Right cardiac atrium (tissue), 5 donors: ENCODE results near the gene DDX56. TPM values are rescaled to one million over a fixed set of nuclear protein-coding genes. Genes with fewer than 3 reads are reported as not detected.
"Not testable (repeated sequence)": the region's sequence is repeated elsewhere in the genome, so short reads cannot be mapped to it uniquely, and the experiment has no call there.

Source experiments
- ATAC-seq, 2 donors: fragments of 200-7000 bp; cut with Tn5 transposase; one replicate each; pipeline versions ENCODE4 v1.8.0 to v1.9.1; 2020; ENCODE audit warnings: moderate library complexity in 2 of 2, mild to moderate bottlenecking in 1 of 2
- DNase-seq, 3 donors: peaks; one replicate each; pipeline ENCODE4 v3.0.0-alpha.2; 2020
- H3K27ac ChIP-seq: one replicate; pipeline ENCODE4 v1.5.1; 2013; ENCODE audit warnings: mild to moderate bottlenecking, low read length, control low read depth, moderate library complexity
- H3K27me3 ChIP-seq: one replicate; pipeline ENCODE4 v1.6.1; 2013; ENCODE audit not compliant: control insufficient read depth, insufficient read depth
- H3K4me1 ChIP-seq: one replicate; pipeline ENCODE4 v1.6.1; 2013; ENCODE audit warnings: low read length; ENCODE audit not compliant: control insufficient read depth, insufficient read depth
- H3K4me3 ChIP-seq: one replicate; pipeline ENCODE4 v1.5.1; 2013; ENCODE audit warnings: low read length, control low read depth
- H3K9me3 ChIP-seq: one replicate; pipeline ENCODE4 v1.6.1; 2013; ENCODE audit warnings: low read length; ENCODE audit not compliant: control insufficient read depth
- WGBS: extraction: QIAGEN DNeasy Blood & Tissue Kit; methylation state at CpG from one replicate; pipeline ENCODE4 v1.1.7; 2013; 5-methylcytosine and 5-hydroxymethylcytosine counted together
- intact Hi-C, 4 donors: fragments of 100-400 bp; cut with DNase I; formaldehyde crosslinking; loops; one replicate each; pipeline versions ENCODE4 v1.11.0 to v1.14.0; 2022 to 2023
- polyA plus RNA-seq: library from polyadenylated mRNA; stranded (reverse); fragments of 200-250 nt; gene quantifications from one replicate; pipeline ENCODE4 v1.2.3, GENCODE V29; 2013
- total RNA-seq, 4 donors: library from RNA; stranded (reverse); fragmentation: NEBNext Ultra II Directional; extraction: Animal tissue kit (Norgen Biotek cat#: 25700); gene quantifications; one replicate each; pipeline ENCODE4 v1.2.1, GENCODE V29; 2021
- donor health status: healthy with polysubstance abuse.
- donor health status: DM: no; HTN: yes; CAD: no.
- donor health status: DM: no; HTN: no; CAD: no.
- donor health status: DM: no; HTN: yes; CAD: no; lungs with severe emphysema.
- donor health status: DM: yes; HTN: yes; CAD: no.

Gene DDX56
- total and polyA plus RNA-seq, 5 donors: 23.4 to 35.5 (median 24.5) TPM

DNA sequence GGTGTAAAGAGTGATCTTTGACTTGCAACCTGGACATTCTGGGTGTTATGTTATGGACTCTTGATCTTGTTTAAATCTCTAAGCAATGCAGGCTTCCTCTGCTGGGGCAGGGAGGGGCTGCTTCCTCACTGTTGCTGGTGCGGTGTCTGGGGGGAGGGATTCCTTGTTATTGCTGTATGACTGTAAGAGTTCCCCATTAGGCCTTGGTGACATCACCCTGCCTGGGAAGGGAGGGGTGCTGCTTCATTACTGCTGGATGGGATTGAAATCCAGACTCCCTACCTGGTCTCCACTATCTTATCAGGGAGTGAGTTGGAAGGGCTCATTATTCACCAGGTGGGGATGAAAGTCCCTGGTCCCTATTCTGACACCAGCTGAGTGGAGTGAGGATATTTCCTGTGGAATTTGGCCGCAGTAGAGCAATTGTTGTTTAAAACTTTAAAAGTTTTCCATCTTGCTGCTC lies 41.5 kb upstream of the DDX56 start:
- H3K9me3 ChIP-seq: no peaks in the 10 kb centered on the region
- ATAC-seq (peak; percentile 75 to 79), DNase-seq (peak; percentile 41 to 76 (median 66))
- H3K4me1 ChIP-seq: peaks cover 7% of the 10 kb centered on the region
- no peak overlapping the region for H3K27ac ChIP-seq
- 62% methylated on average over 2 of the region's 2 CpGs for WGBS
- H3K27me3 ChIP-seq: no peaks in the 10 kb centered on the region
- H3K4me3 ChIP-seq: no peak overlapping the region
- intact Hi-C loops: no loop called here

GRCh38 chr7:44609829-44610228 lies 36.1 kb upstream of the DDX56 start:
- WGBS: 83% methylated on average over 3 of the region's 3 CpGs
- H3K9me3 ChIP-seq: no peaks in the 10 kb centered on the region
- H3K27ac ChIP-seq: no peak overlapping the region
- H3K27me3 ChIP-seq: no peaks in the 10 kb centered on the region
- no peak overlapping the region for H3K4me3 ChIP-seq
- H3K4me1 ChIP-seq: no peaks in the 10 kb centered on the region
- DNase-seq (no peak), ATAC-seq (no peak)
- intact Hi-C loops: no loop called here

GRCh38 chr7:44608916-44609648 lies 35.4 kb upstream of the DDX56 start:
- H3K4me1 ChIP-seq: no peaks in the 10 kb centered on the region
- 81% methylated on average over 14 of the region's 14 CpGs for WGBS
- H3K27ac ChIP-seq: no peak overlapping the region
- no peak overlapping the region for H3K4me3 ChIP-seq
- H3K9me3 ChIP-seq: no peaks in the 10 kb centered on the region
- DNase-seq (no peak), ATAC-seq (no peak)
- intact Hi-C loops: no loop called here
- H3K27me3 ChIP-seq: no peaks in the 10 kb centered on the region

- H3K27me3 ChIP-seq: no peaks in the 10 kb centered on the region
- WGBS: 48% methylated on average over 35 of the region's 35 CpGs
- no peak for DNase-seq
- no peak for ATAC-seq
- H3K4me3 ChIP-seq: peak overlapping the region; percentile 79
- intact Hi-C loops: no loop called here
- H3K4me1 ChIP-seq: no peaks in the 10 kb centered on the region
- no peaks in the 10 kb centered on the region for H3K9me3 ChIP-seq
- H3K27ac ChIP-seq: peak overlapping the region; percentile 94
Observed at GRCh38 chr7:44607141-44608068, 33.7 kb upstream of the DDX56 start.

DNA sequence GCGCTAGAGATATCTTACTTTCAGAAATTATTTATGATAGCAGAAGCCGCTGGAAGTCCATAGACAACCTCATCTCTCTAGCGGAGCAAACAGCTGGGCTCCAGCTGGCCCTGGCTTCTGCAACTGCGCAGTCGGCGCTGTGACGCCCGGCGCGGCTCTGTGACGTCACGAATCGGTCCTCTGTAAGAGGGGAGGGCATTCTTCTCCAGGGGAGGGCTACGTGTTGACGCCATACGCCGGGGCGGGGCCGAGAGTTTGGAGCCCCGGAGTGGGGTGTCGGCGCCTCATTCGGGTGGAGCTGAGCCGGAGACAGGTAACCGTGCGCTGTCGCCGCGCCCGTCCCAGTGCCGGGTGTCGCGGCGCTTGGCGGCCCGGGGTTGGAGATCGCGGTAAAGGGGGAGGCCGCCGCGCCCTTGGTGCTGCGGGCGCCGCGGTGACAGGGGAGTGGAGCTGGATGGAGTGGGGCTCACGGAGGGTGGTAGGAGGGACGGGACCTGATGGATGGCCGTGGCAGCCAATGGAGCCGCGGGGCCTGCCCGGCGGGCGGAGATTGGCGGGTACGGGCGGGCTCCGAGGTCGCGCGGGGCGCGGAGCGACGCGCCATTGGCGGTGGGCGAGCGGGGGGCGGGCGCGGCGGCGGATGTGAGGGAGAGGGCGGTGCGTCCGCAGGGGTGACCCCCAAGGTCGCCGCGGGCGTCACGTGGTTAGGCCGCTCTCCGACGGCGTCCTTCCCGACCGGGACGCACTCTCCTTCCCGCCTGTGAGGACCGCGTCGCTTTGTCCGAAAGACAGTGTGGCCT lies 32.8 kb upstream of the DDX56 start, which contains the start of gene OGDH:
OGDH (plus strand) TSS at position 287 of the 800 bp plus-strand sequence. CDS start 17,717 bp downstream, outside the sequence.
- Histone ChIP-seq H3K27ac (peak within 1 kb of the TSS; percentile 96), H3K4me3 (peak within 1 kb of the TSS; percentile 79), H3K27me3 (no peaks in the 10 kb centered on the region), H3K4me1 (no peaks in the 10 kb centered on the region), H3K9me3 (no peaks in the 10 kb centered on the region)
- WGBS: under 1% methylated on average over 93 of the region's 93 CpGs
- intact Hi-C loops: no loop called here
- ATAC-seq (peak; percentile 99), DNase-seq (peak; percentile 99 to 100 (median 100))

DNA sequence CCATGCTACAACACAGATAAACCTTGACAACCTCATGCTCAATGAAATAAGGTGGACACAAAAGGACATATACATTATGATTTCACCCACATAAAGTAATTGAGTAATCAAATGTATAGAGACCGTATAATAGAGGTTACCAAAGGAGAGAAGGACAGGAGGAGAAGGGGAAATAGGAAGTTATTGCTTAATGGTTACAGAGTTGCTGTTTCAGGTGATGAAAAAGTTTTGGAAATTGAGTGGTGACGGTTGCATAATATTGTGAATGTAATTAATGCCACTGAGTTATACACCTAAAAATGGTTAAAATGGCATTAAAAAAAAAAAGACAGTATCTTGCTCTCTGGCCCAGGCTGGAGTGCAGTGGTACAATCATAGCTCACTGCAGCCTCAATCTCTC lies 31.2 kb upstream of the DDX56 start:
- no peaks in the 10 kb centered on the region for H3K27me3 ChIP-seq
- intact Hi-C loops: no loop called here
- WGBS: 84% methylated on average over 2 of the region's 2 CpGs
- H3K4me1 ChIP-seq: no peaks in the 10 kb centered on the region
- no peak overlapping the region for H3K27ac ChIP-seq
- no peaks in the 10 kb centered on the region for H3K9me3 ChIP-seq
- ATAC-seq: no peak
- no peak overlapping the region for H3K4me3 ChIP-seq
- DNase-seq: no peak

- no peak for ATAC-seq
- no peak for DNase-seq
- no peaks in the 10 kb centered on the region for H3K4me1 ChIP-seq
- H3K9me3 ChIP-seq: no peaks in the 10 kb centered on the region
- no peaks in the 10 kb centered on the region for H3K27me3 ChIP-seq
- H3K4me3 ChIP-seq: no peak overlapping the region
- H3K27ac ChIP-seq: no peak overlapping the region
- 79% methylated on average over 6 of the region's 6 CpGs for WGBS
- intact Hi-C loops: no loop called here
Observed at GRCh38 chr7:44603193-44603592, 29.5 kb upstream of the DDX56 start.

DNA sequence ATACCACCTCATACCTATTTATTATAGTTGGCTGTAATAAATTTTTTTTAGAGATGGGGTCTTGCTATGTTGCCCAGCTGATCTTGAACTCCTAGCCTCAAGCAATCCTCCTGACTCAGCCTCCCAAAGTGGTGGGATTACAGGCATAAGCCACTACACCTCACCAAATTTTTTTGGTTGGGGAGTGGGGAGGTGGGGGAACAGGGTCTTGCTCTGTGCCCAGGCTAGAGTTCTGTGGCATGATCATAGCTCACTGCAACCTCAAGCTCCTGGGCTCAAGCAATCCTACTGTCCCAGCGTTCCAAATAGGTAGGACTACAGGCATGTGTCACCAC lies 28.8 kb upstream of the DDX56 start:
- DNase-seq: no peak
- 74% methylated on average over 1 of the region's 1 CpG for WGBS
- no peak for ATAC-seq
- no peaks in the 10 kb centered on the region for H3K27me3 ChIP-seq
- intact Hi-C loops: no loop called here
- no peaks in the 10 kb centered on the region for H3K4me1 ChIP-seq
- no peak overlapping the region for H3K4me3 ChIP-seq
- H3K9me3 ChIP-seq: no peaks in the 10 kb centered on the region
- H3K27ac ChIP-seq: no peak overlapping the region

DNA sequence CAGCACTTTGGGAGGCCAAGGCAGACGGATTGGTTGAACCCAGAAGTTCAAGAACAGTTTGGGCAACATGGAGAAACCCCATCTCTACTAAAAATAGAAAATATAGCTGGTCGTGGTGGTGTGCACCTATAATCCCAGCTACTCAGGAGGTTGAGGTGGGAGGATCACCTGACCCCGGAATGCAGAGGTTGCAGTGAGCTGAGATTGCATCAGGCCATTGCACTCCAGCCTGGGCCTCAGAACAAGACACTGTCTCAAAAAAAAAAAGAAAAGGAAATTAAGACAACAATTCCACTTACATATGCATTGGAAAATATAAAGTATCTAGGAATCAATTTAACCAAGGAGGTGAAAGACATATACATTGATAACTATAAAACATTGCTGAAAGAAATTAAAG lies 25.5 kb upstream of the DDX56 start:
- no peak for DNase-seq
- ATAC-seq: no peak
- Histone ChIP-seq H3K27ac (no peak overlapping the region), H3K9me3 (no peaks in the 10 kb centered on the region), H3K4me3 (no peak overlapping the region), H3K27me3 (no peaks in the 10 kb centered on the region), H3K4me1 (no peaks in the 10 kb centered on the region)
- WGBS: 60% methylated on average over 3 of the region's 3 CpGs
- intact Hi-C loops: no loop called here

- WGBS: 89% methylated on average over 8 of the region's 8 CpGs
- H3K27ac ChIP-seq, ATAC-seq, DNase-seq, intact Hi-C loops, H3K9me3 ChIP-seq, H3K27me3 ChIP-seq, H3K4me1 ChIP-seq, H3K4me3 ChIP-seq: not testable (repeated sequence)
Observed at GRCh38 chr7:44597181-44597580, 23.5 kb upstream of the DDX56 start.
